IPS-11a (cell line): ENCODE results near the gene CD52.
"Not testable (repeated sequence)": the region's sequence is repeated elsewhere in the genome, so short reads cannot be mapped to it uniquely, and the experiment has no call there.

Experiments used
- H3K4me3 ChIP-seq: one replicate; pipeline ENCODE4 v1.5.1; 2013; ENCODE audit warnings: low read depth, low read length, control low read depth

CD52 gene

GRCh38 chr1:26283871-26284596 lies 33.7 kb upstream of the CD52 start:
- H3K4me3 ChIP-seq, result no peak overlapping the region

GRCh38 chr1:26284597-26285347 lies 33.0 kb upstream of the CD52 start:
- no peak overlapping the region for H3K4me3 ChIP-seq

GRCh38 chr1:26285366-26286063 lies 32.2 kb upstream of the CD52 start:
- no peak overlapping the region for H3K4me3 ChIP-seq

- no peak overlapping the region for H3K4me3 ChIP-seq
Measured at GRCh38 chr1:26286064-26286416, 31.7 kb upstream of the CD52 start.

GRCh38 chr1:26287033-26287711 lies 30.6 kb upstream of the CD52 start:
- H3K4me3 ChIP-seq, result no peak overlapping the region

- H3K4me3 ChIP-seq, result no peak overlapping the region
Measured at GRCh38 chr1:26287811-26288210, 29.9 kb upstream of the CD52 start.

GRCh38 chr1:26288311-26288941 lies 29.3 kb upstream of the CD52 start:
- no peak overlapping the region for H3K4me3 ChIP-seq

- H3K4me3 ChIP-seq, result no peak overlapping the region
Measured at GRCh38 chr1:26289158-26290059, 28.3 kb upstream of the CD52 start.

- H3K4me3 ChIP-seq, result no peak overlapping the region
Measured at GRCh38 chr1:26290122-26290881, 27.5 kb upstream of the CD52 start.

- no peak overlapping the region for H3K4me3 ChIP-seq
Measured at GRCh38 chr1:26290882-26291261, 26.9 kb upstream of the CD52 start.

GRCh38 chr1:26291433-26291832 lies 26.3 kb upstream of the CD52 start:
- no peak overlapping the region for H3K4me3 ChIP-seq

- no peak overlapping the region for H3K4me3 ChIP-seq
Measured at GRCh38 chr1:26291939-26292338, 25.8 kb upstream of the CD52 start.

- not testable (repeated sequence) for H3K4me3 ChIP-seq
Measured at GRCh38 chr1:26292735-26293134, 25.0 kb upstream of the CD52 start.

GRCh38 chr1:26293911-26294463 lies 23.8 kb upstream of the CD52 start:
- H3K4me3 ChIP-seq, result no peak overlapping the region

- H3K4me3 ChIP-seq, result no peak overlapping the region
Measured at GRCh38 chr1:26295194-26296138, 22.3 kb upstream of the CD52 start.

- no peak overlapping the region for H3K4me3 ChIP-seq
Measured at GRCh38 chr1:26296340-26297056, 21.3 kb upstream of the CD52 start.
